A673 (cell line): ENCODE measurements around the gene FLRT1.

Experiments used
- CTCF ChIP-seq: fragments of 300-800, 200-600 bp; sonication (generic); conservative IDR thresholded peaks from 2 replicates; pipeline ENCODE4 v1.5.1; 2017; ENCODE audit warnings: low read depth, mild to moderate bottlenecking, antibody characterized with exemption, low read length, moderate library complexity, mixed read lengths
- EZH2 ChIP-seq: fragments of 200-600 bp; sonication (generic); IDR thresholded peaks from 2 replicates; pipeline ENCODE4 v1.6.1; 2017; ENCODE audit warnings: borderline replicate concordance, low read depth, mild to moderate bottlenecking, mixed read lengths, antibody characterized with exemption, low read length; ENCODE audit not compliant: poor library complexity, severe bottlenecking

GRCh38 chr11:64031001-64031400 is 4.7 kb upstream of the FLRT1 start:
- TF ChIP-seq CTCF (no peak), EZH2 (no peak)
